Fibroblast of the aortic adventitia (primary cell): ENCODE data around the gene LARP1B. TPM values are rescaled to one million over a fixed set of nuclear protein-coding genes. Genes with fewer than 3 reads are reported as not detected.
A peak's percentile ranks its signal among the peaks of the same experiment; 100 is the strongest.

Experiments used
- DNase-seq: peaks from one replicate; pipeline ENCODE4 v3.0.0-alpha.2; 2010; ENCODE audit warnings: low read depth
- H3K4me3 ChIP-seq: 2 replicates; pipeline ENCODE4 v1.5.1; 2011; ENCODE audit warnings: low read depth, mild to moderate bottlenecking, control low read depth, low read length, moderate library complexity
- total RNA-seq: library from RNA; depleted of rRNA; stranded (reverse); fragments of >200 nt; gene quantifications from 2 replicates; pipeline ENCODE4 v1.2.3, GENCODE V29; 2012; ENCODE audit warnings: low replicate concordance
- TF ChIP-seq, protein P1 (sequence below): IDR thresholded peaks from 2 replicates; pipeline ENCODE4 v1.5.1; 2011; ENCODE audit warnings: mild to moderate bottlenecking, low read length, control low read depth, inconsistent platforms; ENCODE audit not compliant: insufficient read depth

Gene LARP1B
- total RNA-seq, 1 donor: 23.8 TPM

DNA sequence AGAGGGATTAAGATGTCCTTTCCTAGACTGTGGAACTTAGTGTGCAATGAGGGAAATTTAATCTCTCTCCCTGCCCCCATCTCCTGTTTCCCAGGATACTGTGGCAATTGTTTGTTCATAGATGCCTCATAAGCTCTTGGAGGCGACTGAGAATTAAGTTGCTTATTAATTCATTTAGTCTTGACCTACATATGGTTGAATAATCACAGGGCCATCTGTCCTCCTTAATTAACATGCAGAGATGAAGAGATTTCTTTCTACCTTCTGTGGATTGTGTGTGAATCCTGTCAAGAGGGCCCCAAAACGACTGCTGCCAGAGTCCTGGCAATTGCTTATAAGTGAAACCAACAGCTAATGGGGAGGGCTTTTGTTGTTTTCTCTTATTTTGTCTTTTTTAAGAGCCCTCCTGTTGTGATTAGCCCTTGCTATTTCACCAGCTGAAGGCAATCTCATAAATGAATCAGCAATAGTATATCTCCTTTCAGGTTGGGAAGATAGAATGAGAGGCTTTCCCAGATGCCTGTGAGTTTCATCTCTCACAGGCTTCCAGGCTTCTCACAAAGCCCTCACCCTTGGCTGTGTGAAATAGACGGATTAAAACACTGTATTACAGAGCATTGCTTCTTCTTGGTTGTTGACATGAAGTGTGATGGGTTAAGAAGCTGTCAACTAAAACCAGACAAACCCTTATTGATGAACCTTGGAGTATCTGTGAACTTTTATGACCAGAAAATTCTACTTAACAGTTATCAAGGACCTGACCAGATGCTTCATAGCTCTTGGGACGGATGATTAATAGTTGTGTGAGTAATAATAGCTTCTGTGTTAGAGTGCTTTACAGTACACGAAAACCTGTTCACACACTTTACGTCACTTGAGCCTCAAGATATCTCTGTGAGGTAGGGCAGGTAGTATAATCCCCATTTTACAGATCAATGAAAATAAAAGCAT, 168.0 kb downstream of the LARP1B start:
- no peak overlapping the region for H3K4me3 ChIP-seq
- DNase-seq: peak; percentile 22
- TF ChIP-seq, protein P1, sequence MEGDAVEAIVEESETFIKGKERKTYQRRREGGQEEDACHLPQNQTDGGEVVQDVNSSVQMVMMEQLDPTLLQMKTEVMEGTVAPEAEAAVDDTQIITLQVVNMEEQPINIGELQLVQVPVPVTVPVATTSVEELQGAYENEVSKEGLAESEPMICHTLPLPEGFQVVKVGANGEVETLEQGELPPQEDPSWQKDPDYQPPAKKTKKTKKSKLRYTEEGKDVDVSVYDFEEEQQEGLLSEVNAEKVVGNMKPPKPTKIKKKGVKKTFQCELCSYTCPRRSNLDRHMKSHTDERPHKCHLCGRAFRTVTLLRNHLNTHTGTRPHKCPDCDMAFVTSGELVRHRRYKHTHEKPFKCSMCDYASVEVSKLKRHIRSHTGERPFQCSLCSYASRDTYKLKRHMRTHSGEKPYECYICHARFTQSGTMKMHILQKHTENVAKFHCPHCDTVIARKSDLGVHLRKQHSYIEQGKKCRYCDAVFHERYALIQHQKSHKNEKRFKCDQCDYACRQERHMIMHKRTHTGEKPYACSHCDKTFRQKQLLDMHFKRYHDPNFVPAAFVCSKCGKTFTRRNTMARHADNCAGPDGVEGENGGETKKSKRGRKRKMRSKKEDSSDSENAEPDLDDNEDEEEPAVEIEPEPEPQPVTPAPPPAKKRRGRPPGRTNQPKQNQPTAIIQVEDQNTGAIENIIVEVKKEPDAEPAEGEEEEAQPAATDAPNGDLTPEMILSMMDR: no peak

DNA sequence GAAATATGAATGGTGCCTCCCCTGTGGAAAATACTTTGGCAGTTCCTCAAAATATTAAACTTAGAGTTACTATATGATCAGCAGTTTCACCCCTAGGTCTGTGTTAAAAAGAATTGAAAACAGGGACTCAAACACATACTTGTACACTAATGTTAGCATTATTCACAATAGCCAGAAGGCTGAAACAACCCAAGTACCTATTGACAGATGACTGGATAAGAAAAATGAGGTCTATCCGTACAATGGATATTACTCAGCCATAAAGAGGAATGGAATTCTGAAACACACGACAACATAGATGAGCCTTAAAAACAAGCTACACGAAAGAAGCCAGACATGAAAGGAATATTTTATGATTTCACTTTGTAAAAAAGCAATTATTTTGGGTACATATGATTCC, 171.6 kb downstream of the LARP1B start:
- TF ChIP-seq, protein P1: no peak
- H3K4me3 ChIP-seq: no peak overlapping the region
- DNase-seq: no peak

DNA sequence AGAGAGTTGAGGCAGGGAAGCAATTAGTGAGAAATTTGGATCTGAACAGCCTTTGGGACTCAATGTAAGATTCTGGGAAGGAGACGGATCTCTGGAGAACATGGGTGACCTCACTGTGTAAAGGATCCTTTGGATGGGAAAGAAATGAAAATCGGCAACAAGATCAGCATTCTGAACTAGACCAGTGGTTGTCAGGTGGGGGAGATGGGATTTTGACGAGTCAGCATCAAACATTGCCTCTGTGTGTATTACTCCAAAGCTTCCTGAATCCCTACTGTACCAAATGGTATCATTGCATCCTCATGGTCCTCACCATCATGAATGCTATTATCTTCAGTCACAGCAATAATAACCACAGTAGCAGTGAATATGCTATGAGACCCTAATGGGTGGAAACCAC, 173.7 kb downstream of the LARP1B start:
- TF ChIP-seq, protein P1: no peak
- no peak overlapping the region for H3K4me3 ChIP-seq
- DNase-seq: no peak

DNA sequence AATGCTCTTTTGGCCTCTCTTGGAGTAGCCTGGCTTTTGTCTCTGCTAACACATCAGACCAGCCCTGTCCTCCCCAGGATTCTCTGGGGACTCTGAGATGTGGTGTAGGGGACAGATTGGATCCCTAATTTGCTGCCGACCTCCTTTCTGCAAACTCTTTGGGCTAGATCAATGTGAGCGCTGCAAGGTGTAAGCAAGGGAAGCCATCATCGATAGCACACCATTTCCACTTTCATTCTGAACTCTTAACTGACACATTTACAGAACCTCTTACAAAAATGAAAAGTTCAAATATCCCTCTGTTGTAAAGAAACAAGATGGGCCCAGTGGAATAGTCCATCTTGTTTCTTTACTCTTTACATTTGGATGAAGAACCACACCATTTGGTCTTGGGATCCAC, 179.9 kb downstream of the LARP1B start:
- no peak overlapping the region for H3K4me3 ChIP-seq
- DNase-seq: no peak
- TF ChIP-seq, protein P1: no peak

GRCh38 chr4:128241425-128241913, 180.4 kb downstream of the LARP1B start:
- TF ChIP-seq, protein P1: no peak
- DNase-seq: peak; percentile 97
- no peak overlapping the region for H3K4me3 ChIP-seq

DNA sequence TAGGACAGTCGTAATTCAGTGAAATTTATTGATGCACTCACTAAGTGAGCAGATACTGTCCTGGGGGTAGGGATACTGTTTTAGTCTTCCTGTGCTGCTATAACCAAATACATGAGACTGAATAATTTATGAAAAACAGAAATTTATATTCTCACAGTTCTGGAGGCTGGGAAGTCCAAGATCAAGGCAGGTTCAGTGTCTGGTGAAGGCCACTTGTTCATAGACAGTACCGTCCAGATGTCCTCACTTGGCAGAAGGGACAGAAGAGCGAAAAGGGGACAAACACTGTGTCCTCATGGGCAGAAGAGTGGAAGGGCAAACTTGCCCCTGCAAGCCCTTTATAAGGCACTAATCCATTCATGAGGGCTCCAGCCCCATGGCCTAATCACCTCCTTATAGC, 180.9 kb downstream of the LARP1B start:
- no peak overlapping the region for H3K4me3 ChIP-seq
- TF ChIP-seq, protein P1: no peak
- no peak for DNase-seq

DNA sequence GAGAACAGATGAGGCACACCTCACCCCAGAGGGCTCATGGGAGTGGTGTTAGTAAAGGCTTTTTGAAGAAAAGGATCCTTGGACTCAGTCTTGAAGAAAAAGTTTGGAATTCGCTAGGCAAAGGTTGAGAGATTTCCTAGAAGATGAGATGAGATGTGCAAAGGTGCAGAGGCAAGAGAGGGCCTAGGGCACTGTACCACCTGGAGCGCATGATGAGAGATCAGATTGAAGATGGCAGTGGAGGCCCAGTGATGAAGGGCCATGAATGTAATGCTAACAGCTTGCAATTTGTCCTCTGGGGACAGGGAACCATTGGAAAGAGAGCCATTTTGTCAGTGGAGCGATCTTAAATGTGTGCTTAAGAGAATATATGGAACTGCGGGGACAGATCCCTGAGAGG, 181.5 kb downstream of the LARP1B start:
- H3K4me3 ChIP-seq: no peak overlapping the region
- no peak for DNase-seq
- TF ChIP-seq, protein P1: no peak
